ENCODE data around the gene JARID2. TPM values are rescaled to one million over a fixed set of nuclear protein-coding genes. Genes with fewer than 3 reads are reported as not detected.

The JARID2 gene
- total and polyA plus RNA-seq, 12 donors = 2.3 to 11.6 (median 8.7) TPM

DNA sequence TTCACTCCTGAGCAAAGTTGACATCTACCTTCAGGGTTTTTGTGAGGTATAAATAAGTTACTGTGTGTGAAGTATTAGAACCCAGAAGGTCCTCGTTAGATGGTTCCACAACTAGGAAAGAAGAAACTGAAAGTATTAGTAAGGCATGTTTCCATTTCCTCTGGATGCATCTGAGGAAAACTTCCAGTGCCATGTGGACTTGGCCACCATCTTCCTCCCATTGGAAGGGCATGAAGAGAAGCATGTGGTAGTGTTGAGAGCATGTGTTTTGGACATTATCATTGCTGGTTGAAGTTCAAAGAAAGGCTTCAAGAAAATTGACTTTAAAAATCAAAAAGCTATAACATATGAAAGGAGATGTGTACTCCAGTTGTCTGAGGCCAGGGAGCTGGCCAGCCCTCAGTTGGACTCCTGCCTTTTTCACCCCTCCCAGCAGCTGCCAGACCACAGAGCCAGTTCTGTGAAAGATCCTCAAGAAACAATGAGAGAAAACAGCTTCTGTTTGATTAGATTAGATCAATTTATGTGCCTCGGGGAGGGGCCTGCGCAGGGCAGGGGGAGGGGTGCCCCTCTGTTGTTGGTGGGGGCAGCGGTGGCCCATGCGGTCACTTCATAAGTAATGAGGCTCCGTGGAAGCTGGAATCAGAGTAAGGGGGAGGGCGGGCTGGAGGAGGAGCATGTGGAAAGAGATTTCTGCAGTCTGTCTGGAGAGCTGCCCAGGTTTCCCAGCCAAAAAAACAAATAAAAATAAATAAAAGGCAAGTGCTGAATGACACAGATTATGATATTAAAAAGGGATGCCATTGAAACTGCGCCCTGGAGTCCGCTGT is 154.0 kb downstream of the JARID2 start:
- intact Hi-C loops (cut with DNase I) = loop anchor here in 2 of 10 donors (10.0 kb wide), 1 partner anchor 1185 kb away; no protein-coding TSS in a partner anchor
- TF ChIP-seq, protein P1, sequence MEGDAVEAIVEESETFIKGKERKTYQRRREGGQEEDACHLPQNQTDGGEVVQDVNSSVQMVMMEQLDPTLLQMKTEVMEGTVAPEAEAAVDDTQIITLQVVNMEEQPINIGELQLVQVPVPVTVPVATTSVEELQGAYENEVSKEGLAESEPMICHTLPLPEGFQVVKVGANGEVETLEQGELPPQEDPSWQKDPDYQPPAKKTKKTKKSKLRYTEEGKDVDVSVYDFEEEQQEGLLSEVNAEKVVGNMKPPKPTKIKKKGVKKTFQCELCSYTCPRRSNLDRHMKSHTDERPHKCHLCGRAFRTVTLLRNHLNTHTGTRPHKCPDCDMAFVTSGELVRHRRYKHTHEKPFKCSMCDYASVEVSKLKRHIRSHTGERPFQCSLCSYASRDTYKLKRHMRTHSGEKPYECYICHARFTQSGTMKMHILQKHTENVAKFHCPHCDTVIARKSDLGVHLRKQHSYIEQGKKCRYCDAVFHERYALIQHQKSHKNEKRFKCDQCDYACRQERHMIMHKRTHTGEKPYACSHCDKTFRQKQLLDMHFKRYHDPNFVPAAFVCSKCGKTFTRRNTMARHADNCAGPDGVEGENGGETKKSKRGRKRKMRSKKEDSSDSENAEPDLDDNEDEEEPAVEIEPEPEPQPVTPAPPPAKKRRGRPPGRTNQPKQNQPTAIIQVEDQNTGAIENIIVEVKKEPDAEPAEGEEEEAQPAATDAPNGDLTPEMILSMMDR (IDR thresholded peaks at IDR 0.05) = no peak
- no peaks in the 10 kb centered on the region for H3K9me3 ChIP-seq
- ATAC-seq (peak; percentile 82 to 93 (median 88)), DNase-seq (peak; percentile 67 to 90)
- H3K27ac ChIP-seq = peak overlapping the region; percentile 11 to 79 (median 64)
- peaks cover 5 to 77% (median 69%) of the 10 kb centered on the region in 9 donors for H3K4me1 ChIP-seq
- 3 to 4% methylated on average over 9 of the region's 9 CpGs for WGBS, 2 donors
- peak overlapping the region; percentile 5 to 53 (median 46) for H3K4me3 ChIP-seq
- H3K36me3 ChIP-seq = no peaks in the 10 kb centered on the region
- no peaks in the 10 kb centered on the region for H3K27me3 ChIP-seq

DNA sequence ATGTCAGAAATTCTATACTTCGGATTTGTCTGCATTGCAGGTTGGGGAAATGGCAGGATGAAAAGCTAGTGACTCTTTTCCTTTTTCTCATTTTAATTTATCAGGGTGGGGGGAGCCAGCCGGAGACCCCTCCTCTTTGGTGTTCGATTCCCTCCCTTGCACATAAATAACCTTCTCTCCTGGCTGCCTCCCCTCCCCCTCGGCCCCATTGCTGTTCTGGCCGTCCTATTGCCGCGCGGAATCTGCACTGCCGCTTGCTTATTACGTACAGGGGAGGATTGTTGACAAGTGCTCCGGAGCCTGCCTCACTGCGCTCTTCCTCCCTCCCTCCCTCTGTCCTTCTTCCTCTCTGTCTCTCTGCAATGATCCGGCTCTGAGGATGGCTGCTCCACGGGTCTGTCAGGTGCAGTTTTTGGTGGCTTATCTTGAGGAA is 154.7 kb downstream of the JARID2 start:
- Histone ChIP-seq H3K27me3 (no peaks in the 10 kb centered on the region), H3K4me1 (peaks cover 5 to 85% (median 75%) of the 10 kb centered on the region in 9 donors), H3K9me3 (no peaks in the 10 kb centered on the region), H3K4me3 (peak overlapping the region in 9 of 10 donors; percentile 23 to 53 (median 47)), H3K27ac (peak overlapping the region; percentile 11 to 79 (median 64)), H3K36me3 (no peaks in the 10 kb centered on the region)
- intact Hi-C loops (cut with DNase I) = no loop called here
- TF ChIP-seq, protein P1 (IDR thresholded peaks at IDR 0.05) = no peak
- ATAC-seq (peak; percentile 83 to 94 (median 90)), DNase-seq (peak; percentile 66 to 78)
- 1 to 7% methylated on average over 14 of the region's 14 CpGs for WGBS, 2 donors

DNA sequence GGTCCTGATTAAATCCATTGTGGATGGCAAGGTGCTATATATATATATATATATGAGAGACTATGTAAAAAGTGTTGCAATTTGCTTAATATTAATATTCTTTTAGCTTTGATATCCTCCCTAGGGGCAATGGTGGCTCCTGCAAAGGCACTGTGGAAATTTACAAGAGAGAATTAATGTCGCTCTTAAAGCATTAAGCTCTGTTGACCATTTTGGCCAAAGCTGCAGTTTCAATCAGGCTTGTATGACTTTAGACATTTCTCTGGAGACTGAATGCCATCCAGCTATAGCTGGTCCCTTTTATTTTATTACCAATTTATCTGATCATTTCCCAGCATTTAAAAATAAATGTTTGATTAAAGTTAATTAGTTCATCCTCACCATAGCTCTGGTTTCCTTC is 155.3 kb downstream of the JARID2 start:
- DNase-seq (no peak), ATAC-seq (no peak)
- H3K27ac ChIP-seq = peak overlapping the region in 9 of 10 donors; percentile 11 to 79 (median 65)
- intact Hi-C loops (cut with DNase I) = no loop called here
- H3K36me3 ChIP-seq = no peaks in the 10 kb centered on the region
- WGBS, 2 donors = 47 to 83% methylated on average over 1 of the region's 1 CpG
- H3K27me3 ChIP-seq = no peaks in the 10 kb centered on the region
- TF ChIP-seq, protein P1 (IDR thresholded peaks at IDR 0.05) = no peak
- H3K4me1 ChIP-seq = peaks cover 5 to 87% (median 75%) of the 10 kb centered on the region in 9 donors
- H3K9me3 ChIP-seq = no peaks in the 10 kb centered on the region
- peak overlapping the region in 8 of 10 donors; percentile 23 to 53 (median 48) for H3K4me3 ChIP-seq

DNA sequence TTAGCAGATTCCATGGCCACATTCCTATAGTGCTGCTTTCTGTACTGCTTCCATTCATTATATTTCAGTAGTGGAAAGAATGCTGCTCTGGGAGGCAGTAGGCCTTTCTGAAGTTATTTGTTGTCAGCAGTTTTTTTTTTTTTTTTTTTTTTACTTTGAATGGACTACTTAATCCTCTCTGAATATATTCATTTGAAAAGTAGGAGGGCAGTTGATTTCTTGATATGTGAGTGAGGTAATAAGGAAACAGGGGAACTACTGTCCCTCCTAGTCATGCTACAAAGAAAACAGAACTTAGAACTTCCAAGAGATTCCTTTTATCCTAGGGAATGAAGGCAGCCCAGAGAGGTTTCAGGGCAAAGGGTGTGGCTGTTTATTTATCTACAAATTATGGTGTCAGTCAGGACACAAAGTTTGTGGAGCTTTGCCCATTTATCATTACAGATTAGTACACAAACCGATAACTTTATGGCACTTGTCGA is 155.9 kb downstream of the JARID2 start:
- ATAC-seq (no peak), DNase-seq (no peak)
- 49 to 68% methylated on average over 2 of the region's 2 CpGs for WGBS, 2 donors
- TF ChIP-seq, protein P1 (IDR thresholded peaks at IDR 0.05) = no peak
- Histone ChIP-seq H3K4me1 (peaks cover 5 to 83% (median 76%) of the 10 kb centered on the region in 9 donors), H3K9me3 (no peaks in the 10 kb centered on the region), H3K4me3 (no peak overlapping the region), H3K27me3 (no peaks in the 10 kb centered on the region), H3K27ac (peak overlapping the region in 3 of 10 donors; percentile 64 to 71 (median 69)), H3K36me3 (no peaks in the 10 kb centered on the region)
- intact Hi-C loops (cut with DNase I) = no loop called here

Measured in heart right ventricle (tissue), 16 donors.